PC-9 (cell line): ENCODE measurements around the gene CARD11.

Experiments
- EZH2 ChIP-seq: fragments of 200-600 bp; sonication (generic); IDR thresholded peaks from 2 replicates; pipeline ENCODE4 v1.8.0; 2017; ENCODE audit warnings: antibody characterized with exemption, low read depth
- TF ChIP-seq, protein P1 (sequence below): fragments of 200-600 bp; sonication (generic); conservative IDR thresholded peaks from 2 replicates; pipeline ENCODE4 v1.6.1; 2017; ENCODE audit warnings: mixed run types, antibody characterized with exemption, mild to moderate bottlenecking, moderate library complexity

DNA sequence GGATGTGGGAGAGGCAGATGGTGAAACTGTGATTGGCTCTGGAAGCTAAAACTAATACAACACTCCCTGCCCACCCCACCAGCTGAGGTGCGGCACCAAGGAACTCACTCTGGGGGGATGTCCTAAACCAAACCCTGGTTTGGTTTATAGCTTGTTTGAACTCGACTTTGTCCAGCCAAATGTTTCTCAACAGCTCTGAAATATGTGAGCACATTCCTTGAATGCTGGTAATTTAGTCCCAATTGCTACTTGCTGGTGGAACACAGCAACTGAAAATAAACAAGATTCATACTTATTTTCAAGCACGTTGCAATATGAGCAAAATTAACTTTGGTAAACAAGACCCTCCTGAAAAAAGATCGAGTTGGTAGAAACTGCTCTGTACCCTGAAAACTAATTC is 39.7 kb upstream of the CARD11 start:
- TF ChIP-seq, protein P1, sequence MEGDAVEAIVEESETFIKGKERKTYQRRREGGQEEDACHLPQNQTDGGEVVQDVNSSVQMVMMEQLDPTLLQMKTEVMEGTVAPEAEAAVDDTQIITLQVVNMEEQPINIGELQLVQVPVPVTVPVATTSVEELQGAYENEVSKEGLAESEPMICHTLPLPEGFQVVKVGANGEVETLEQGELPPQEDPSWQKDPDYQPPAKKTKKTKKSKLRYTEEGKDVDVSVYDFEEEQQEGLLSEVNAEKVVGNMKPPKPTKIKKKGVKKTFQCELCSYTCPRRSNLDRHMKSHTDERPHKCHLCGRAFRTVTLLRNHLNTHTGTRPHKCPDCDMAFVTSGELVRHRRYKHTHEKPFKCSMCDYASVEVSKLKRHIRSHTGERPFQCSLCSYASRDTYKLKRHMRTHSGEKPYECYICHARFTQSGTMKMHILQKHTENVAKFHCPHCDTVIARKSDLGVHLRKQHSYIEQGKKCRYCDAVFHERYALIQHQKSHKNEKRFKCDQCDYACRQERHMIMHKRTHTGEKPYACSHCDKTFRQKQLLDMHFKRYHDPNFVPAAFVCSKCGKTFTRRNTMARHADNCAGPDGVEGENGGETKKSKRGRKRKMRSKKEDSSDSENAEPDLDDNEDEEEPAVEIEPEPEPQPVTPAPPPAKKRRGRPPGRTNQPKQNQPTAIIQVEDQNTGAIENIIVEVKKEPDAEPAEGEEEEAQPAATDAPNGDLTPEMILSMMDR = no peak
- TF ChIP-seq EZH2 = no peak
